NB4 (cell line): ENCODE data around the gene COL11A1.

Source experiments
- DNase-seq: peaks from one replicate; pipeline ENCODE4 v3.0.0; 2010; ENCODE audit warnings: low read depth
- H3K4me3 ChIP-seq: one replicate; pipeline ENCODE4 v1.5.1; 2011; ENCODE audit warnings: mild to moderate bottlenecking, low read depth, low read length, moderate library complexity
- CTCF ChIP-seq: IDR thresholded peaks from one replicate; pipeline ENCODE4 v1.5.1; 2012; ENCODE audit warnings: low read depth, low read length
- MAX ChIP-seq: IDR thresholded peaks from 2 replicates; pipeline ENCODE4 v1.6.1; 2011; ENCODE audit warnings: low read depth, low read length
- MYC ChIP-seq: IDR thresholded peaks from 2 replicates; pipeline ENCODE4 v1.6.1; 2011; ENCODE audit warnings: low read depth, low read length
- POLR2A ChIP-seq: IDR thresholded peaks from 2 replicates; pipeline ENCODE4 v1.6.1; 2011; ENCODE audit warnings: mild to moderate bottlenecking; ENCODE audit not compliant: insufficient read length; ENCODE audit errors: extremely low read depth

Gene COL11A1

GRCh38 chr1:102875756-102876155 lies 232.6 kb downstream of the COL11A1 start:
- DNase-seq: no peak
- no peak for TF ChIP-seq MAX
- no peak for TF ChIP-seq POLR2A
- TF ChIP-seq CTCF: no peak
- no peak for TF ChIP-seq MYC

GRCh38 chr1:102872526-102872925 lies 235.8 kb downstream of the COL11A1 start:
- no peak for DNase-seq
- no peak overlapping the region for H3K4me3 ChIP-seq
- no peak for TF ChIP-seq CTCF
- no peak for TF ChIP-seq MAX
- no peak for TF ChIP-seq MYC
- TF ChIP-seq POLR2A: no peak

More at GRCh38 chr1:102875756-102876155, 232.6 kb downstream of the COL11A1 start:
- H3K4me3 ChIP-seq: no peak overlapping the region

- H3K4me3 ChIP-seq: no peak overlapping the region
- DNase-seq: no peak
- no peak for TF ChIP-seq POLR2A
- no peak for TF ChIP-seq MAX
- peak; percentile 26 for TF ChIP-seq CTCF
- TF ChIP-seq MYC: no peak
Measured at GRCh38 chr1:102872097-102872496, 236.2 kb downstream of the COL11A1 start.

- H3K4me3 ChIP-seq: no peak overlapping the region
- DNase-seq: no peak
- no peak for TF ChIP-seq CTCF
- TF ChIP-seq MAX: no peak
- no peak for TF ChIP-seq MYC
- TF ChIP-seq POLR2A: no peak
Measured at GRCh38 chr1:102863704-102864103, 244.6 kb downstream of the COL11A1 start.

GRCh38 chr1:102861247-102861646 lies 247.1 kb downstream of the COL11A1 start:
- TF ChIP-seq CTCF (no peak), POLR2A (no peak), MAX (no peak), MYC (no peak)
- no peak for DNase-seq
- H3K4me3 ChIP-seq: no peak overlapping the region

GRCh38 chr1:102858695-102859094 lies 249.6 kb downstream of the COL11A1 start:
- no peak overlapping the region for H3K4me3 ChIP-seq
- DNase-seq: no peak
- TF ChIP-seq POLR2A (no peak), CTCF (no peak), MAX (no peak), MYC (no peak)
